H54 (cell line): ENCODE data around the gene MTMR10.
A peak's percentile ranks its signal among the peaks of the same experiment; 100 is the strongest.

Experiments used
- DNase-seq: peaks from one replicate; pipeline ENCODE4 v3.0.0; 2011; ENCODE audit warnings: low spot score, mixed read lengths; ENCODE audit not compliant: insufficient read length
- FAIRE-seq: peaks from 3 replicates; lab custom pipeline; 2011; peaks lifted over from hg19 to GRCh38; lab: Jason Lieb, UNC
- POLR2A ChIP-seq: IDR thresholded peaks from 2 replicates; pipeline ENCODE4 v1.6.1; 2011; ENCODE audit warnings: low read depth, mild to moderate bottlenecking, low read length

The MTMR10 gene

DNA sequence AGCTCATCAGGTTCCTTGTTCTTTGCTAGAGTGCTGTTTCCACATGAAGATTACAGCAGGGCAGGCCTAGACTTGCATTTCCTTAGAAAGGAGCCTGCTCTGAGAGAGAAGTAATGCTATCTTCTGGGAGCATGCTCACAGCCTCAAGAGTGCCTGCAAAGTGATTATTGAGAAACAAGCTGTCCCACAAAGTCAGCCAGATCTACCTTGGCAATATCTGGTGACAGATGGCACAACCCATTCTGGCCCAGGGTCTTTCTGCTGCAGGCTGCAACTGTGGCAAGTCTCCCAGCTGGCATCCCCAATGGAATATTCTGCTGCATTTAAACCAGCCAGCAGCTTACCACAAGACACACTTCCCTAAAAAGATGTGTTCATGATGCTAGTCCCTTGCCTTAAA is 29.3 kb downstream of the MTMR10 start:
- DNase-seq (no peak), FAIRE-seq (no peak)
- TF ChIP-seq POLR2A, result no peak

DNA sequence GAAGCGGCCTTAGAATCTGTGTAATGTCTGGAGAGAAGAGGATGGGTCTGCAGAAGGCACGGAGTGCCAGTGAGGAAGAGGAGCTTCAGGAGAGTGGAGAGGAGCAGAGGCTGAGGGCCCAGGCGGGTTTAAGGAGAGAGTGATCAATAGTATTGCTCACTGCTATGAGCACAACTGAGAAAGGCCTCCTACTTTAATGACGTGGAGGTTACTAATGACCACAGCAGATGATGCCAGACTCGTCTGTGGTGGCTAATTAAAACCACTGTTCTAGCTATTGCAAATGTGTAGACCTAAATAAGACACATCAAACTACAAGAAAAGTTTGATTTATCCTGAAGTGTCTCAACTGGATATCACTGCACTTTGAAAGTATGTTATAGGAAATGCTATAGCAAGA is 33.2 kb downstream of the MTMR10 start:
- FAIRE-seq (no peak), DNase-seq (no peak)
- no peak for TF ChIP-seq POLR2A

DNA sequence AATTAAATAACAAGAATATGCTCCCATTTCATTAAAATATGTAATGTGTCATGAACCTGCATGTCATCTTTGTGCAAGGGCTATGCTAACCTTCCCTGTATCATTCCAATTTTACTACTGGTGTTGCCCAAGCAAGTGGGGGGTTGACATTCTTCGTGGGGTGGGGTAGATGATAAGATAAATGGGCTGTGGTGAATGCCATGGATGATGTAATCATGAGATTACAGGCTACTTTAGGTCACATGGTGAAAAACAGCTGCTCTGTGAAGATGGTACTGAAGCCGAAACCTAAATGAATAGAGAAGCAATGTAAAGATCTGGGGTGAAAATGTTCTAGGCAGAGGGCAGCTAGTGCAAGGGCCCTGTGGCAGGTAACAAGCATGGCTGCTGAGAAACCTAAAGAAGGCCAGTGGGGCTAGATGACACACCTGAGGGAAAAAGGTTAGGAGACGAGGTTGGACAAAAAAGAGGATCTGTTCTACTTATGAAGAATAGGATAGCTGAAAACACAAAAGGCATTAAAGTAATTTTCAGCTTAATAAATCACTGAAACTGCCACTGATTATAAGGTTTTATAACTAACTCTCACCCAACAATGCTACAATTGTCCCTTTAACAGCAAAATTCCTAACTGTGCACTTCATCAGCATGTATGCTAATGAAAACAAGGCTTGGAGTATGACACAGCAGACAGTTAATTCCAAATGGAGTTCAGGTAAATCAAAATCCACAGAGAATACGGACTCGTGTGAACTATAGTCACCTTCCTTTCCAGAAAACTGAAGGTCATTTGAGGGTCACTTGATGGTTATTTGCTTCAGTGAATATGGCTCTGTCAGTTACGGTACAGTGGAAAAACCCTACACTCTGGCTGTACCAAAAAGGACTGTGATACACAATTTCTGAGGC is 35.0 kb downstream of the MTMR10 start:
- TF ChIP-seq POLR2A, result no peak
- peak; percentile 45 for FAIRE-seq
- DNase-seq, result no peak

DNA sequence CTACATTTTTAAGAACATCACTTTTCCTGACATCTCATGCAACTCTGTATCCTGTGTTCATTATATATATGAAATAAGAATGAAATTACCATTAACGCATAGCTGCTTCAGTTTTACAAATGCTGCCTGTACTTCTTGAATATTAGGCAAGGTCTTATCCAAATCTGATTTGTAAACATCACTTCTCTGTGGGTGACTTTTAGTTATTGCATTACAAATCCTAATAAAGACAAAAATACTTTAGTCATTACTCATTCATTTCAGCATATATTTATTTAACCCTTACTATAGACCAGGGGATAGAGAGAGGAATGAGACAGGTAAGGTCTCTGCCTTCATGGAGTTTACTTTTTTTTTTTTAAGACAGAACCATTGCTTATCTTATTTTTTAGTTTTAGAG is 36.8 kb downstream of the MTMR10 start:
- peak; percentile 6 for FAIRE-seq
- no peak for TF ChIP-seq POLR2A
- DNase-seq, result no peak

DNA sequence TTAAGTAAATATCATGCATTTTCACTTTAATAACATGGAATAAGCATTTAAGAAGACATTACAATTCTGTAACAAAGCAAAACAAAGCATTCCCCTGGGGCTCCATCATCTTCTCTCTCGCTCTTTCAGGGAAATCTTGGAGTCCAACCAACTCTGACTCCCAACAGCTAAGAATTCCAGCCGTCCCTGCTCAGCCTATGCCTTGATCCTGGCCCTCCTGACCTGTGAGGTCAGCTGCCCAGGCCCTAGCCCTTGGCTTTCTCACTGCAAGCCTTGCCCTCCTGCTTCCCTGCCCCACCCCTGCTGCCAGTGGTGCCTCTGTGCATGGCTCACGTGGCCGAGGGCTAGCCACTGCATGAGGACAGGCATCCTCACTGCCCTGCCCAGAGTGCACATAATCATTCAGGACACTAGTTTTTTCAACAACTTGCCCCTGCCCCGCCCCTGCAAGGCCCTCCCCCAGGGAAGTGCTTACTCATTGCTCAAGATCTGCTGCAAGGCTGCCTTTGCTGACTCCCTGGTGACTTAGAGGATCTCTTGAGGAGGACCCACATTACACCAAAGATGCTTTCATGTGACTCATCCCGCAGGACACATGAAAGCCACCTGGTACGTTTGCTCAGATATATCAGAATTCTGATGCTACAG is 37.6 kb downstream of the MTMR10 start:
- TF ChIP-seq POLR2A, result 0 out of 2 replicates have a peak, but pooled peaks have one; percentile 29
- peak; percentile 99 for FAIRE-seq
- DNase-seq, result peak; percentile 83

DNA sequence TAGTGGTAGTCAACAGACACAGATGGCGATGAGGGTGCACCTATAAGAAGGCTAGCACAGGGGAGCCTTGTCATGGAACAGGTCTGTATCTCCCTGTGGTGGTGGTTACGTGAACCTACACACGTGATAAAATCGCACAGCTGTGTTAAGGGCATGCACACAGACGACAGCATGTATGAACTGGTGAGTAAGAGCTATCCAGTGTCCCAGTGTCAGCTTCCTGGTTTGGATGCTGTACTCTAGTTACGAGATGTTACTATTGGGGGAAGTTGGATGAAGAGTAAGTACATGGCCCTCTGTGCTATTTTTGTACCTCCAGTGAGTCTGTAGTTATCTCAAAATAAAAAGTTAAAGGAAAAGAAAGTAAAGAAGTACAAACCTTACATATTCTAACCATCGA is 38.2 kb downstream of the MTMR10 start:
- peak; percentile 58 for FAIRE-seq
- DNase-seq, result no peak
- no peak for TF ChIP-seq POLR2A

DNA sequence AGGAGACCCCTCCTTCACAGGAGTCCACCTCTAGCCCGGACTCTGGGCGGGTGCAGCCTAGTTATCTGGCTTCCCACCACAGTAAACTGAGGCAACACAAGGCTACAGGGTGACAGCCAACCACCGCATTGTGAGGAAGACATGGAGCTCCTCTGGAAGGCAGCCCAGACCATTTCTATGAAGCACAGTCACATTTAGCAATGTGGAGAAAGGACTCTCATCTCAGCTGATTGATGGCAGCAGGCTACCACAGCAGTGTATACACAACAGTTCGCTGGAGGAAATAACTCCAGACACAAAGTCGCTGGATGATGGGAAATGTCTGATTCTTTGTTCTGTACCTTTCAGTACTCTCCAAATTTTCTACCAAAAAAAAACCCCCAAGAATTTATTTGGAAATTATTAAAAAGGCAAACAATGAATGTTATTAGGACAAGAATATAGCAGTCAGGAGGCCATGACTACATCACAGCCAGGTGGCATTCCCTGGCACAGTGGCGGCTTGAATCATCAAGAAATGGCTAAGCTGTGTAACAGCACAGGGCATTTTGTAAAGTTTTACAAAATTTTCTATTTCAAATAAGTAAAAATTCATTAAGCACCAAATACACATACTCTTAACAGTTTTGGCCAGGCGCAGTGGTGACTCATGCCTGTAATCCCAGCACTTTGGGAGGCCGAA is 47.6 kb downstream of the MTMR10 start:
- no peak for DNase-seq
- FAIRE-seq, result no peak
- TF ChIP-seq POLR2A, result no peak

DNA sequence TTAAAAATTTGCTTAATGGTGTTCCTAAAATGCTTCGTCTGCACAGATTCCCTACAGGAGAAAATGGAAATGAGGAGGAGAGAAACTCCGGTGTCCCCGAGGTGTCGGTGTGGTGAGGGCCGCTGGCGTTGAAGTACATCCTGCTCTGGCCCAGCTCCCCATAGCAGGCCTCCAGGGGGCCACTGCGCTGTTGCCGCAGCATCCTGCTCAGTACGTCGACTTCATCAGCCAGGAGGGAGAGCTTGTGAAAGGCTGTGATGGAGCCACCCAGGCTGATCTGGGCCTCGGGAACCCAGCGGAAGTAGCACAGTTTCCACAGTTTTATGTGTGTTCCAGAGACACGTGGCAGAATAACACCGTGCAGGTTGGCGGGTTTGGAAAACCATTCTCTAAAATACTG is 49.9 kb downstream of the MTMR10 start:
- no peak for TF ChIP-seq POLR2A
- FAIRE-seq (no peak), DNase-seq (no peak)

DNA sequence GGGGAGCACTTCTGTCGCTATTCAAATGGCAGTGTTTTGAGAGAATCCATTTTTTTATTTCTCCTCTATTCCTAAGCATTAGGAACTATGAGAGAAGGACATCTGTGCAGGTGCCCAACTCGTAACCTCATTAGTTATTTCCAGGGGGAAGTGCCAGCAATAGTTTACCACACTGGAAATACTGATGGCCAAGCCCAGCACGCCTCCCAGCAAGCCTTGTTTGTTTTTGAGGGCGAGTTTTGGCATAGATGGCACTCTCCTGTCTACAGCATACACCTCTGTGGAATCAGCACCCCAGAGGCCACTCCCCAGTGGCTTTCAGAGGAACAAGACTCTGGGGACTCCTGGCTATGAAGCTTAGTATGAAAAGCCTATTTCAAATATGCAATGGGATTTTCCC is 51.1 kb downstream of the MTMR10 start:
- TF ChIP-seq POLR2A, result no peak
- FAIRE-seq (no peak), DNase-seq (no peak)

DNA sequence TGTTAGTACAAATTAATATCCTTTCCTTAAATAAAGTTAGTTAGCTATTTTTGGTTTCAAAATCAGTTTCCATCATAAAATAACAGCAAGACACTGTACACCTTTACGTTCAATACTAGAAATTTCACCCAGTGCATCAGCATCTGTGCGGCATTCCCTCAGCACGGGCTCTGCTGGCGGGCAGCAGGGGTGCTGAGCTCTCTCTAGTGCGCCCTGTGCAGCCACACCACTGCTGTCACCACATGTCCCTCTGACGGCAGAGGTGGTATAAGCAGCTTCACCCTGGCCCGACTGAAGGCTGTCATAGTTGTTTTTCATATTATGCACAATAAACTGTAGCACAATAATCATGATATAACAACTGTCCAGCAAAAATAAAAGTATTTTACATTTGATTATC is 52.3 kb downstream of the MTMR10 start:
- FAIRE-seq (no peak), DNase-seq (no peak)
- no peak for TF ChIP-seq POLR2A

DNA sequence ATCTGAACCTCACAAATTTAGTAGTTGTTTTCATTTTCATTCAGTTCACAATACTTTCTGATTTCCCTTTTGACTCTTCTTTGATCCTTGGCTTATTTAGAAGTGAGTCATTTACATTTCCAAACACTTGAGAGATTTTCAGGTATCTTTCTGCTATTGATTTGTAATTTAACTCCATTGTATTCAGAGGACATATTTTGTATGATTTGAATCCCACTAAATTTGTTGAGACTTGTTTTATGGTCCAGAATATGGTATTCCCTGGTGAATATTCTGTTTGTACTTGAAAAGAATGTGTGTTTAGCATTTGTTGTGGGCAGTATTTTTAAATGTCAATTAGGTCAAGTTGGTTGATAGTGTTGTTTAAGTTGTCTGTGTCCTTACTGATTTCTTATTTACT is 58.1 kb downstream of the MTMR10 start:
- no peak for FAIRE-seq
- no peak for TF ChIP-seq POLR2A
- no peak for DNase-seq

DNA sequence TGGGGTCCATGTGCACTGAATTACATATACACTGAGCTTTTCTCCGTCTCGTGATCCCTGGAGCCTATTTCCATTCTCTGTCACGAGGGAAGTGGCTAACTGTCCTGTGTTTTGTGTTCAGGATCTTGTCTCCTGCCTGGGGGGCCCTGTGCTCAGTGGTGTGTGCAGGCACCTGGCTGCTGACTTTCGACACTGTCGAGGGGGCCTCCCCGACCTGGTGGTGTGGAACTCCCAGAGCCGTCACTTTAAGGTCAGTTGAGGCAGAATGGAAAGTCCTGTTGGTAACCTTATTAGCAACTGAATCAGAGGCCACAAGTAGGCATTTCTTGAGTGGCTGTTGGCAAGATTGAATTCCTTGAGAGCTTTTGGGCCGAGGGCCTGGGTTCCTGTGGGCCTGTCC is 61.0 kb downstream of the MTMR10 start:
- no peak for TF ChIP-seq POLR2A
- no peak for DNase-seq
- no peak for FAIRE-seq

DNA sequence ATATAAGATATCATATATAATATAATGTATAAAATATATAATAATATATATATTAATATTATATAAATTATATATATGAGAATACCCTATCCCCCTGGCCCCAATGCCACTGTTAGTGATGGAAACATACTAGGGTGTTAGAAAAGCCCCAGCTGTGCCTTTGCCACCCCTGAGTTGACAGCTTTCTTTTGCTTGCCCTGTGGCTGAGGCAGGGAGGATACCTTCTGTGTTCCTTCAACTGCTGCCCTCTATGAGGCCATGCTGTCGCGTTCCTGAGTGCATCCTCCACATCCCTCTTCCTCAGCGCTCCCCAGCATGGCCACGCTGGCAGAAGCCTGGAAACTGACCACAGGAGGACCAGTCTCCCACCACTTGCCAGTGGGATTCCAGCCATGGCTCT is 61.4 kb downstream of the MTMR10 start:
- no peak for DNase-seq
- TF ChIP-seq POLR2A, result no peak
- no peak for FAIRE-seq

DNA sequence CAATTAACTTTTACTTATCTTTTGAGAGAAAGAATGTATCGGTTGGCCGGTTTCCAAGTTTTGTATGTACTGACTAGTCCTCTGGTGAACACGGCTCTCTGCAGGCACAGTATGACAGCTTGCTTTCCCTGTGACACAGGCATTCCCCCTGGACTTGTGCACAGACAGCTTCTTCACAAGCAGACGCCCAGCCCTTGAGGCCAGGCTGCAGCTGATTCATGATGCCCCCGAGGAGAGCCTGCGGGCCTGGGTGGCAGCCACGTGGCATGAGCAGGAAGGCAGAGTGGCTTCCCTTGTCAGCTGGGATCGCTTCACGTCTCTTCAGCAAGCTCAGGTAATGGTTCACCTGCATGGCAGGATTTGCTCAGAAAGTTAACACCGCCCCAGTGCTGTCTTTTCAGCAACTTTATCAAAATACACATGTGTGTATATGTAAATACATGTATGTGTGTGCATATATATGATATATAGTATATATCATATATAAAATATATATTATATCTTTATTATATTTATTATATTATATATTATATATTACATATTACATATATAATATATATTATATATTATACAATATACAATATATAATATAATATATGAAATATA is 62.3 kb downstream of the MTMR10 start:
- no peak for DNase-seq
- no peak for FAIRE-seq
- TF ChIP-seq POLR2A, result no peak
